ENCODE results near the gene SMURF2.
"Not testable (repeated sequence)": the region's sequence is repeated elsewhere in the genome, so short reads cannot be mapped to it uniquely, and the experiment has no call there.

SMURF2 gene

DNA sequence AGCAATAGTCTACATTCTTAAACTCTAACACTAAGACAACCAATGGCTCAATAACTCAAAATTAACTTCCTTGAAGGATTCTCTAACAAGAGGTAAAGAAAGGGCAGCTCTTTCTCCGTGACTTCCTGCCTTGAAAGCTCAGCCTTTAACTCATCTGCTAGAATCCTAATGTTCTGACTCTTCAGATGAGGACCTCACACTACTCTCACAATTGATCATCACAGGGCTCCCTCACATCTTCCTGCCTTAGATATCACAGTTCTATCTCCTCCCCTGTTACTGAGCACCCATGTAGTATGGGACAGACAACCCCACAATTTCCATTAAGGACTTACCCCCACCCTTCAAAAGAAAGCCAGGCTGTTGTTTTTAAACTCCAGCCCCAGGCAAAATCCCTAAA, 33.5 kb downstream of the SMURF2 start:
- no peak for DNase-seq

DNA sequence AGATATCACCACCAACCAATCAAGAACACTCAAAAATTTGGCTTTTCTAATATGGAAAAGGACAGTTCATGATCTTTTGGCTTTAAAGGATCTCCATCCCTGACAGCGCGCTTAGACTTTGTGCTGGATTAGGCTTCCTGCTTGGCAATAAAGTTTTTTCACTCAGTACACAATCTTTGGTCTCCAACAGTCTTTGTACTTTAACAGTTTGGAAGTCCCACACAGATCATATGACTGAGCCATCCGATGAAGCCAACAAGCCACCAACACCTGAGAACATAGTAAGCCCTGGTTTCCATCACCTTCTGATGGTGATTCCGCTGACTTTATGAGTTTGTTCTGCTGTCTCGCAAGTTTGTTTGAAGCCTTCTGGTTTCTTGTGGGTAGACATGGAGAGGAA, 34.3 kb downstream of the SMURF2 start:
- no peak for DNase-seq

DNA sequence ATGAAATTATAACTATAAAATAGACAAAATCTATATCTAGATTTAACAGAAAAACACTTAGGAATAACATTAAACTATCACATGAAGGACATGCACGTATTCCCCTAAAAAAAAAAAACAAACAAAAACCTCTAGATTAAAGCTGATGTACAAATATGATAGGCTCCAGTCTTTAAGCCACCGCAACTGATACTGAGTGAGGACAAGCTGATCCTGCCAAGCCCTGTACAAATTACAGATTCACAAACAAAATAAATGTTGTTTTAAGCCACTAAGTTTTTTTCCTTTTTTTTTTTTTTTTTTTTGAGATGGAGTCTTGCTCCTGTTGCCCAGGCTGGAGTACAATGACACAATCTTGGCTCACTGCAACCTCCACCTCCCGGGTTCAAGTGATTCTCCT, 35.3 kb downstream of the SMURF2 start:
- no peak for DNase-seq

DNA sequence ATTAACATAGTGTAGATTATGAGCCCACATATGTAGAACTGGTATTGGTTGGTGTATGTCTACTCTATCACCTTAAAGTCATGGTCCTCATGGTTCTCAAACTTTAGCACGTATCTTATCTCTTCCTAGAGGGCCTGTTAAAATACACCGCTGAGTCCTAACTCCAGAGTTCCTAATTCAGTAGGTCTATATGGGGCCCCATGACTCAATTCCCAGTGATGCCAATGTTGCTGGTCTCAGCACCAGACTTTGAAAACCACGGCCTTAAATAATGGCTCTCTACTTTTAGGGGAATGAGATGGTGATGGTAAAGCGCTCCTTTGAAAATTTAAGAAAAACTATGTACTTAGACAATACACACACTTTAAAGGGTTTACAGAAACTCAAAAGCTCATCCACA, 36.6 kb downstream of the SMURF2 start:
- DNase-seq = no peak

DNA sequence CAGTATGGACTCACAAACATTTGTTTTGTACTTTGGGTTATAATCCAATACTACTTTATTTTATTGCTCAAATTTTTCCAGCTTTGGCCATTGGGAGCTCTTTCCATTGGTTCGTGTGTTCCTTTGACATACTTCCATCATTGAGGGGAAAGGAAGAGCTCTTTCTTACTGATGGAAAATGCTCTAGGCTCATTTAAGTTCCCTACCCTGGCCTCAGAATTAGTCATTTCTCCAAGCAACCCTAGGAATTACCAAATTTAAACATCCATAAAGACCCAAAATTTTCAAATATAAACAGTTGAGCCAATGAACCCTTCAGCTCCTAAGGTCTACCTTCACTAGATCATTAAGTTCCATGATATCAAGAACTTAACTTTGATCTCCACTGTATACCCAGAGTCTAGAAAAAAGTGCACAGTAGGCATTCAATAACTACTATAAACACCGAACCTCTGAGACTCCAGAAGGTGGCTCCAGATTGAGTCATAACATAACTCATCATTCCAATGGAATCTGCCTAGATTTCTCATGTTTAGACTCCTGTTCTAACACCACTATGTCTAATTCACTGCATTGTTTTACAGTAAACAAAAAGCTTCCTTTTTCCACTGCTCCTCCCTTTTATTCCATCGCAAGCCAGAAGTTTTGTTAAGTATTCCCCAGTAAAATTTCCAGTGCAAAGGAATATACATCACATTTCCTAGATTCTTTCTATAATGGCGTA, 39.0 kb downstream of the SMURF2 start:
- DNase-seq = no peak

DNA sequence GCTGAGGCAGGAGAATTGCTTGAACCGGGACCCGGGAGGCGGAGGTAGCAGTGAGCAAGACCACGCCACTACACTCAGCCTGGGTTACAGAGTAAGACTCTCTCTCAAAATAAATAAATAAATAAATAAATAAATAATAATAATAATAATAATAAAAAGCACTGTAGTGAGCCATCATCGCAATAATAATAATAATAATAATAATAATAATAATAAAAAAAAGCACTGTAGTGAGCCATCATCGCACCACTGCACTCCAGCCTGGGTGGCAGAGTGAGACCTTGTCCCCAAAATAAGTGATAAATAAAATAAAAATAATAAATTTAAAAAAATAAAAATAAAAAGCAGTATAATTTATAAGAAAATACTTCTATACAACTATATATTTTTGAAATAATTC, 40.3 kb downstream of the SMURF2 start:
- no peak for DNase-seq

DNA sequence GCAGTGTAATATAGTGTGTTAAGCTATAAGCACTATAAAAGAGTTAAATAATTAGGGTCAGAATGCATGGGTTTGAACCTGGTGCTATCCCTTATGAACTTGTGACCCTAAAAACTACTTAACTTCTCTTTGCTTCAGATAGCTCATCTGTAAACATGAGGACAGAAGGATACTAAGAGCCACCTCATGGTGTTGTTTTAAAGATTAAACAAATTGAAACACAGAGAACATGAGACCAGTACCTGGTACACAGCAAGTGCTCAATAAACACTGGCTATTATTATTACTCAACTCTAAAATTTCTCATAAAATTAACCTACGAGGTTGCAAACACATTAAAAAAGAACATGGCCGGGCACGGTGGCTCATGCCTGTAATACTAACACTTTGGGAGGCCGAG, 43.3 kb downstream of the SMURF2 start:
- no peak for DNase-seq

DNA sequence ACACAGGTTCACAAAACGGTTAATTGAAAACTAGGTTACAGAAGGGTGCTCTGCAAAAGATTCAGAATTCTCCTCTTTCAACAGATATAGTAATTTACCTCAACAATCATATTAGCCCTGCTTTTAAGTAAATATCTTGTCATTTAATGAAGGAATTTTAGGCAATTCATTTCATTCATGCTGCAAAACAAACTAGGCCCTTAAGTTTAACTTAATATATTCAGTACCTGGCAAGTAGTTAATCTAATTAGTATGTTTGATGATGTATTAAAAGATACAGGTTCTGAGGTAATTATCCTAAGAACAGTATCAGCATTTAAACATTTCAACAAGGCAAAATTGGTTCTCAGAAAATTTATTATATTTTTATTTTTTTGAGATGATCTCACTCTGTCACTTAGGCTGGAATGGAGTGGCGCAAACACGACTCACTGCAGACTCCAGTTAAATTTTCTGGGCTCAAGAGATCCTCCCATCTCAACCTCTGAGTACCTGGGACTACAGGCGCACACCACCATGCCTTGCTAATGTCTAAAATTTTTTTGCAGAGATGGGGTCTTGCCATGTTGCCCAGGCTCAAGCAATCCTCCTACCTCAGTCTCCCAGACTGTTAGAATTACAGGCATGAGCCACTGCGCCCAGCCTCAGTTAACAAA, 44.9 kb downstream of the SMURF2 start:
- no peak for DNase-seq

DNA sequence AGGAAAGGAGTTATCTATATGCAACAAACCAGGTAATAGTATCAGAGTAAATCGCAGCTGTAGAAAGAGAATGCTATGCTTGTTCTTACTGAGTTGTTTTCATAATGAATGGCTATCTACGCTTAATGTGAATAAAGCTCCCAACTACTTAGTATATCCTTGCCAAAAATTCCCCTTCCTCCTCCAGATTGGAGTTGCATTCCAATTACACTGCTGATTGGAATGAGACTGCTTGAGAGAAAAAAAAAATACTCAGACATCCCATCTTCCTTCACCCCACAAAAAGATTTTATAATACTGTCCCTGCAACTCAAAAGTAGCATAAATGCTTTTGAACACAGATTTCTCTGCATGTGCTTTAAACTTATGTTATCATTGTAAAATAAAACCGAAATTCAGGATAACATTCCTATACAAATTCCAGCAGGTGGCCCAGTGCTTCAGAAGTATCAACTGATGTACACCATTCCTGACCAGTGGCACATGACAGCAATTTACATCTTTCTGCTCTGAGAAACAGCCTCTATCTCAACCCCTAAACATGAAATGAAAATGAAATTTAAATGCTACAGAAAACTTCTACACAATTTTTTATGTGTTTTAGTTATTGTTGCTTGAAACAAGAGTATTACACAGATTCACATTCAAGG, 47.0 kb downstream of the SMURF2 start:
- no peak for DNase-seq

DNA sequence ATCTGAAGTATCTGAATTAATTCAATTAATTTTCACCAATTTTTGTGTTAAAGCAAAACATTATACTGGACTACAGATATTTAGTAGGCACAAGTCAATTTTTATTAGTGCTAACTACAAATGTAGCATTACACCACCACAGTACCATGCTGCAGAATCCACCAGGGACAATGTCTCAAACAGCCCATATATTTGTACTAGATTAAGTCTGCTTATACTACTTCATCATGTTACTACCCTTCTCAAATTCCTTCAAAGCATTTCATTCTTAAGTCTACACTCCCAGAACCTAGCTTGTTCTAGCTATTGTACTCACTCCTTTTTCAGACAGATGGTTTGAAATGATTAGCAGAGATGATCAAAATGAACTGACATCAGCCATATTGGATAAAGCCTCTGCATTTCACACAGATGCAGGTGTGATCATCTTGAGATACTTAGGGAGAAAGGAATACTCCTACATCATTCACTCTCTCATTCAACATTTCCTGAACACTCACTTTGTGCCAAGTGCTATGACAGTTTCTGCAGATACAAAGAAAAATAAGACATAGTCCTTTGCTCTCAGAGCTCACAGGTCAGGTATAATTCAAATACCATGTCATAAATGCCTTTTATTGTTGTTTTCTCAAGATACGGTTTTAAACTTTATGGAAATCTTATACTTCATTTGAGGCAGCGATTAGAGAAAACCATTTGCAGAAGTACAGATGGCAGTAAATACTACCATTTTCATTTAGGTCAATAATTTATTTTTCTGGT, 47.7 kb downstream of the SMURF2 start:
- no peak for DNase-seq

DNA sequence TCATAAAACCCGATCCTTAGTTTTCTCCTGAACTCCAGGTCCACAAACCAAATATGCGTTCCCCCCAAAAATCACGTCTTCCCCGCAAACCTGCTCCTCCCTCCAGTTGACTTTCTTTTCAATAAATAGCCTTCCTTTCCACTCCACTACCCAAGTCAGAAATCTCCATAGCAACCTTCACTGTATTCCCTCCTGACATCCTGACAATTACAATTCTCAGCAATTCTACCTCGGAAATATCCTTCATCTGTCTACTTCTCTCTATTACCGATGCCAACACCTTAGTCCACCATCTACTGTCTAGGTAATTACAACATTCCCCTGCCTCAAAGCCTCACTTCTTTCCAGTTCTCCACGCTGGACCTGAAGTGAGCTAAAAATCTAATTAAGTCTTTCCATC, 50.7 kb downstream of the SMURF2 start:
- DNase-seq = no peak

DNA sequence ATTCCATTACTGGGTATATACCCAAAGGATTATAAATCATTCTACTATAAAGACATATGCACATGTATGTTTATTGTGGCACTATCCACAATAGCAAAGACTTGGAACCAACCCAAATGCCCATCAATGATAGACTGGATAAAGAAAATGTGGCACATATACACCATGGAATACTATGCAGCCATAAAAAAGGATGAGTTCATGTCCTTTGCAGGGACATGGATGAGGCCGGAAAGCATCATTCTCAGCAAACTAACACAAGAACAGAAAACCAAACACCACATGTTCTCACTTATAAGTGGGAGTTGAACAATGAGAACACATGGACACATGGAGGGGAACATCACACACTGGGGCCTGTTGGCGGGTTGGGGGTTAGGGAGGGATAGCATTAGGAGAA, 51.9 kb downstream of the SMURF2 start:
- DNase-seq = not testable (repeated sequence)

DNA sequence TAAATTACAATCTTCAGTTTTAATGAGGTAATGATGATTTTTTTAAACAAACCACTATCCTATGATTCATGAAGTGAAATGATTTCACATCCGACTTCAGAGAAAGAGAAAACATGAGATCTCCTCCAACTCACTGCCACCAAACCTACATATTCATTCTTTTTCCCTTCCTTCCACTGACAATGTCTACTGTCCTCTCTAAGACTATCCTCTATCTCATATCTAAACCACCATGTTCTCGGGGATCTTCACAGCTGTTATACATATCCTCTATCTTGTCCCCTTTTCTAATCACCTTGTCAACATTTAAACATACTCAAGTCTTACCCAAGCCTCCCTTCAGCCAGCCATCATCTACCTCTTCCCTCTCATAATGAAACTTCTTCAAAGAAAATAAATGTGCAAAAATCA, 53.5 kb downstream of the SMURF2 start:
- no peak for DNase-seq

DNA sequence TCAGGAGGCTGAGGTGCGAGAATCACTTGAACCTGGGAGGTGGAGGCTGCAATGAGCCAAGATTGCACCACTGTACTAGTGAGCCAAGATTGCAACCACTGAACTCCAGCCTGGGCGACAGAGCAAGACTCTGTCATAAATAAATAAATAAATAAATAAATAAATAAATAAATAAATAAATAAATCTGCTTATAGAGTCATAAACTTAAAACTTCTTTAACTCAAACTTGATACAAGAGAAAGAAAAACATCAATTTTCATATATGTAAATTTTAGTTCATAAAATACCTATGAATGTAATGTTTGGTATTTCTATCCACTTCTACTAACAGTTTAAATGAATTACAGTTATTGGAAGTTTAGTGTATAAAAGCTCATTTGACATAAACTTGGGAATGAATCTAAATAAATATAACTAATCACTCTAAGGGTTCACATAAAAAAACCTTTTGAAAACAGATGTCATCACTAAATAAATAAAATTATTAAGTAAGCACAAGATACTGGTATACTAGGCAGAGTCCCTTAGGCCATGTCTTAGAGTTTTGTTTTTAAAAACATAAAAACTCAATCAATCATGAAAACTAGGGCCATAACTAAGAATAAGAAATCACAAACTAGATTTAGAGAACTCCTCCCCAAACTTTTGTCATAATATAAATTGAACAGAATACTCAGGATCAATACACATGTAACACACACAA, 54.1 kb downstream of the SMURF2 start:
- no peak for DNase-seq

DNA sequence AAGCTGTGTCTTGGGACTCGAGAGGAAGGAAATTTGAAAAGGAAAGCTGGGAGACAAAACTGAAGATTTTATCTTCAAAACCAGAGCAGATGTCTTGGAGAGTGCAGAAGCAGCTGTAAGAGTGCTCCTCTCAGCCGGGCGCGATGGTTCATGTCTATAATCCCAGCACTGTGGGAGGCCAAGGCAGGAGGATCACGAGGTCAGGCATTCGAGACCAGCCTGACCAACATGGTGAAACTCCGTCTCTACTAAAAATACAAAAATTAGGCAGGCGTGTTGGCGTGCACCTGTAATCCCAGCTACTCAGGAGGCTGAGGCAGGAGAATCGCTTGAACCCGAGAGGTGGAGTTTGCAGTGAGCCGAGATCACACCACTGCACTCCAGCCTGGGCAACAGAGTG, 57.6 kb downstream of the SMURF2 start:
- not testable (repeated sequence) for DNase-seq

DNA sequence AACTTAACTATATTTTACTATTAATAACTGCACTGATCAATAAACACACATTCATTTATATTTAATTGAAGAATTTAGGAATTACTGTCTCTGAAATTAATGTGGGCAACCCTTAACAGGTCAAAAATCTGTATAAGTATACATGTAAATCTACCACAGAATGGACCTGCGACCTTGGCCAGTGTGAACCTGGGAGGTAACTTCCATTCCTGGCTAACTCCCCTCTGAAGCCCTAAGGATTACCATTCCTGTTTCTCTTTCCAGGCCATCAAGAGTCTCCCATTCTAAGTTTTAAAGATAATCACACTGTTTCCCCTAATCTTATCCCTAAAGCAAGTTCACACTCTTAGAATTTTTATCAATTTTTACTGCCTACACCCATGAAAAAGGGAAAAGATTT, 58.1 kb downstream of the SMURF2 start:
- DNase-seq = no peak

DNA sequence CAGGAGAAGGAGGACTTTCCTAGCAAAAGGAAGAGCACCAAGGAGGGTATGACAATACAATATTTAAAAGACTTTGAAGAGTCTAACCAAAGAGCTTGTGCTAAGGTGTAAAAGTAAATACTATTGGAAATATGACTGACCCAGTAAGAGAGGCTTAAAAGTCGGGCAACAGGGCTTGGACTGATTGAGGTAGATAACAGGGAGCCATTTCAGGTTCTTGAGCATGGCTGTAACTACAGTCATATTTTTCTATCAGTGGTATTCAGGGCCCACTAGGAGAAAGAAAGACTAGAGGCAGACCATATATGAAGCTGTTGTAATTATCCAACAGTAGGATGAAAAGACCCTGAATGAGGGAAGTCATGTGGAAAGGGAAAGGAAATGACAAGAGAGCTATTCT, 62.3 kb downstream of the SMURF2 start:
- DNase-seq = no peak

DNA sequence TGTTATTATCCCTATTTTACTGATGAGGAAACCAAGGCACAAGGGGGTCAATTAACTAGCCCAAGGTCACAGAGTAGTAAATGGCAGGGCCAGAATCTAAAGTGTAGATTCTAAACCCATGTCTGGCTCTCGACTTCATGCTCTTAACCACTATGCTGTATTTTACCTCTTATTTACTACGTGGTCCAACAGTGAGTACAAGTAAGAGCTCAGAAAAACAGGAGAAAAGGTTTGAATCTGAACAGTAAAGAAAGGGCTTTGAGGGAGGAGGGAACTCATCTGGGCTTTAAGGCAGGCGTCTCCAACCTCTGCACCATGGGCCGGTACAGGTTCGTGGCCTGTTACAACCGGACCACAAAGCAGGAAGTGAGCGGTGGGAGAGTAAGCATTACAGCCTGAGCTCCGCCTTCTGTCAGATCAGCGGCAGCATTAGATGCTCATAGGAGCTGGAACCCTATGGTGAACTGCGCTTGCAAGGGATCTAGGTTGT, 62.9 kb downstream of the SMURF2 start:
- no peak for DNase-seq

DNA sequence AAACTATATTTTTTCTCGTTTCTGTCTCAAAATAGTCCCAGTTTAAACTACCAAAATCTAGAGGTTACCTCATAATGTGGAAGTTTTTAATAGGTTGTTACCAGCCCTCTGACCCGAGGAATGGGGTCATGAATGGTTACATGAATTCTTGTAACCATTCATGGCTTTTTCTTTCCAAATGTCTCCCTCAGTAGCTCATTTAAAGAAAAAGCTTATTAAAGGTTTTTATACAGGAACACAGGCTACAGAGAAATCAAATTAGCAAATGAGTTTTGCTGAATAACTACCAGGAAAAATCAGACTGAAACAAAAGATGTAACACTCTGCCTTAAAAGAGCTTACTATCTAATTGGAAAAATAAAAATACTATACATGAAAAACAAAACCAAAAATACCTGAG, 63.4 kb downstream of the SMURF2 start:
- no peak for DNase-seq

DNA sequence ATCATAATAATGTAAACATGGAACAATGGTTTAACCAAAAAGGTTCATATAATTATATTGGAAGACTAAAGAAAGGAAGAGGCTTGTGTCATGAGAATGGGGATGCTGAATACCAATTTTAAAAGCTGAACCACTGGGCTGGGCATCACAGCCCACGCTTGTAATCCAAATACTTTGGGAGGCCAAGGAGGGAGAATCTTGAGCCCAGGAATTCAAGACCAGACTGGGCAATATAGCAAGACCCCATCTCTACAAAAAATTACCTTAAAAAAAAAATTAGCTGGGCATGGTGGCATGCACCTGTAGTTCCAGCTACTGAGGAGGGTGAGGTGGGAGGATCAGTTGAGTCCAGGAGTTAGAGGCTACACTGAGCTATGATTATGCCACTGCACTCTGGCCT, 65.1 kb downstream of the SMURF2 start:
- DNase-seq = no peak

DNA sequence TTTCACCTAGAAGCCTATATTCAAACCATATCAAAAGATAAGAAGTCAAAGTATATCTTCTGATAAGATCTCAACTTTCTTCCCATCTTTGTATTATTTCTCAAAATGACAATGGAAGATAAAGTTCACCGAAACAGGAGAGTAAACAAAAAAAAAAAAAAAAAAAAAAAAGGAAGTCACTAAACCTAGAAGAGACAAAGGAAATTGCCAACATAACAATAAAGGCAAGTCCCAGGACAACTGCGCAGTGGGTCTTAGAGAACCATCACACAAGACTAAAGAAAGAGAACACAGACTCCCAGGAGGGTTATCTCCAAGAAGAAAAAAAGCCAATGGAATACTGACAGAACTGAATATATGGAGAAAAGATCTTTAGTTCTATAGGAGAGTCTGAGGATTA, 65.7 kb downstream of the SMURF2 start:
- no peak for DNase-seq

DNA sequence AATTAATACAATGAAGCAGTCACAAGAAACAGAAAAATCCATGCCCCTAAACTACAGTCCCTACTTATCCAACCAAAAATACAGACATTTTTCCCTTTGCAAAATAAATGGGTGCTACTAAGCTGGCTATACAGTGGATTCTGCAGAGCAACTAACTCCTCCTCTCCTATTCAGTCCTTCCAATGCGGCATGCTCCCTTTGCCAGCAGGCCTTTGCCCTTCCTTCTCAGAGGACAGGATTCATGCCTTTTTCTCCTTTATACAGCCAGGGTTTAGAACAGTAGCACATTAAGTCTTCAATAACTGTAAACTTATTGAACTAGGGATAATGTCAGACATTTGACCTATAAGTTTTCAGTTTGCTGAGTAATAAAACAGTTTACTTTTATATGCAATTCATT, 70.2 kb downstream of the SMURF2 start:
- DNase-seq = no peak

DNA sequence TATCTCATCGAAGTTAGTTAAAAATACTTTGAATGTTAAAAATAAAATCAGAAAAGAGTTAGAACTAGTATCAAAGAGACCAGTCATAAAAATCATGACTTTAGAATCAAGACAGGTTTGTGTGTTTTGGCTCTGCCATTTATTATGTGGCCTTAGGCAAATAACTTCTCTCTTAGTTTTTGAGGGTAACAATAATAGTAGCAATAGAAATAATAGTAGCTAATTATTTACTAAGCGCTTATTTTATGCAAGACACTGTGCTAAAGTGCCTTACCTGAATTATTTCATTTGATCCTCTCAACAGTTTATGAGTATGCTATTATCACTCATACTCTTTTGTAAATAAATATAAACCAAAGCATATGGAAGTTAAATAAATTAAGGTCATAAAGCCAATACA, 77.0 kb downstream of the SMURF2 start:
- DNase-seq = no peak
